SK-N-SH (cell line): ENCODE data around the gene RBX1. TPM values are rescaled to one million over a fixed set of nuclear protein-coding genes. Genes with fewer than 3 reads are reported as not detected.

Experiments used
- CTCF ChIA-PET: fragments of 300-600, 350-600 bp; formaldehyde crosslinking; extraction: SDS; loops from one replicate; lab custom pipeline; 2021; lab: Yijun Ruan, JAX
- POLR2A ChIA-PET: fragments of 350-600 bp; sonication (Branson Sonifier 250); formaldehyde crosslinking; extraction: SDS; loops from one replicate; lab custom pipeline; 2020; ENCODE audit warnings: antibody characterized with exemption, inconsistent platforms; lab: Yijun Ruan, JAX
- DNase-seq: peaks from one replicate; pipeline ENCODE4 v3.0.0; 2012
- H2AFZ ChIP-seq: fragments of 200-600 bp; sonication (generic); 2 replicates; pipeline ENCODE4 v1.8.1; 2016; ENCODE audit warnings: antibody characterized with exemption, mild to moderate bottlenecking, low read depth
- H3F3A ChIP-seq: fragments of 200-600 bp; sonication (generic); replicated peaks from 2 replicates; pipeline ENCODE3; 2016; ENCODE audit warnings: antibody characterized with exemption, mild to moderate bottlenecking; ENCODE audit not compliant: insufficient read depth
- H3K27ac ChIP-seq, 2 experiments: fragments of 200-500 bp in 1 of 2; fragments of 200-600 bp in 1 of 2; sonication (Bioruptor generic) in 1 of 2; sonication (generic), shearing (Covaris generic) in 1 of 2; 2 replicates each; pipeline versions ENCODE4 v1.5.1 to v1.6.1; 2014 to 2016; ENCODE audit warnings: low read depth in 2 of 2, inconsistent platforms in 1 of 2, low read length in 1 of 2, mild to moderate bottlenecking in 1 of 2, mixed read lengths in 1 of 2
- H3K27me3 ChIP-seq: fragments of 200-600 bp; sonication (generic), shearing (Covaris generic); 2 replicates; pipeline ENCODE4 v1.6.1; 2016; ENCODE audit warnings: mixed run types; ENCODE audit not compliant: insufficient read depth
- H3K36me3 ChIP-seq, 2 experiments: fragments of 200-500 bp in 1 of 2; fragments of 200-600 bp in 1 of 2; sonication (Bioruptor generic) in 1 of 2; sonication (generic) in 1 of 2; replicated peaks in 1 of 2; 2 replicates each; pipeline versions ENCODE3 to v1.5.1; 2014 to 2016; ENCODE audit warnings: low read length in 1 of 2, mild to moderate bottlenecking in 1 of 2; ENCODE audit not compliant: insufficient read depth in 2 of 2, control insufficient read depth in 1 of 2
- H3K4me1 ChIP-seq, 2 experiments: fragments of 200-500 bp in 1 of 2; fragments of 200-600 bp in 1 of 2; sonication (Bioruptor generic) in 1 of 2; sonication (generic), shearing (Covaris generic) in 1 of 2; 2 replicates each; pipeline versions ENCODE4 v1.5.1 to v1.6.1; 2014 to 2016; ENCODE audit warnings: low read depth in 1 of 2, low read length in 1 of 2, mixed run types in 1 of 2; ENCODE audit not compliant: insufficient read depth in 2 of 2, control insufficient read depth in 1 of 2
- H3K4me2 ChIP-seq: fragments of 200-600 bp; sonication (generic), shearing (Covaris generic); 2 replicates; pipeline ENCODE4 v1.6.1; 2017; ENCODE audit warnings: mixed run types
- H3K4me3 ChIP-seq, 2 experiments: fragments of 200-500 bp in 1 of 2; fragments of 200-600 bp in 1 of 2; sonication (Bioruptor generic) in 1 of 2; sonication (generic), shearing (Covaris generic) in 1 of 2; 2 replicates each; pipeline versions ENCODE4 v1.5.1 to v1.8.1; 2014 to 2016; ENCODE audit warnings: low read depth in 2 of 2, inconsistent platforms in 1 of 2, low read length in 1 of 2, mild to moderate bottlenecking in 1 of 2, mixed read lengths in 1 of 2, moderate library complexity in 1 of 2
- H3K79me2 ChIP-seq: fragments of 200-600 bp; sonication (generic); 2 replicates; pipeline ENCODE4 v1.8.1; 2017; ENCODE audit warnings: mild to moderate bottlenecking; ENCODE audit not compliant: insufficient read depth
- H3K9ac ChIP-seq: fragments of 200-600 bp; sonication (generic); 2 replicates; pipeline ENCODE4 v1.6.1; 2017; ENCODE audit warnings: mixed run types
- H3K9me2 ChIP-seq: fragments of 200-600 bp; sonication (generic); 2 replicates; pipeline ENCODE4 v1.6.1; 2017; ENCODE audit warnings: mixed run types
- H3K9me3 ChIP-seq: fragments of 200-600 bp; sonication (generic); 2 replicates; pipeline ENCODE4 v1.6.1; 2017; ENCODE audit warnings: mixed run types, mild to moderate bottlenecking, moderate library complexity
- H4K20me1 ChIP-seq: fragments of 200-600 bp; sonication (generic); 2 replicates; pipeline ENCODE4 v1.6.1; 2017; ENCODE audit warnings: mild to moderate bottlenecking, mixed run types; ENCODE audit not compliant: insufficient read depth
- CHD2 ChIP-seq: fragments of 150-350 bp; IDR thresholded peaks from 2 replicates; pipeline ENCODE4 v1.6.1; 2018; ENCODE audit warnings: low read length; ENCODE audit not compliant: partially characterized antibody
- EP300 ChIP-seq, 2 experiments: IDR thresholded peaks; 2 replicates each; pipeline versions ENCODE4 v1.4.0 to v1.6.1; 2012; ENCODE audit warnings: borderline replicate concordance in 1 of 2, low read depth in 1 of 2, low read length in 1 of 2
- EZH2phosphoT487 ChIP-seq: fragments of 200-600 bp; sonication (generic); IDR thresholded peaks from 2 replicates; pipeline ENCODE4 v1.6.1; 2017; ENCODE audit warnings: low read depth, mixed run types, mild to moderate bottlenecking, antibody characterized with exemption, moderate library complexity, borderline replicate concordance
- FOSL2 ChIP-seq: IDR thresholded peaks from 2 replicates; pipeline ENCODE4 v1.4.0; 2012; ENCODE audit warnings: low read depth, mild to moderate bottlenecking, moderate library complexity, borderline replicate concordance
- GATA2 ChIP-seq: sonication (generic); formaldehyde crosslinking; IDR thresholded peaks from 2 replicates; pipeline ENCODE4 v1.5.0; 2020; ENCODE audit warnings: mild to moderate bottlenecking, missing genetic modification reagents
- JUND ChIP-seq: IDR thresholded peaks from 2 replicates; pipeline ENCODE4 v1.4.0; 2012
- POLR2AphosphoS5 ChIP-seq: IDR thresholded peaks from 2 replicates; pipeline ENCODE4 v1.6.1; 2012; ENCODE audit warnings: low read depth, low read length
- RAD21 ChIP-seq: IDR thresholded peaks from 2 replicates; pipeline ENCODE4 v1.6.1; 2012; ENCODE audit warnings: mild to moderate bottlenecking, low read length
- REST ChIP-seq: IDR thresholded peaks from 2 replicates; pipeline ENCODE4 v1.6.1; 2012; ENCODE audit warnings: mild to moderate bottlenecking, low read depth, low read length, moderate library complexity
- RFX5 ChIP-seq: IDR thresholded peaks from 2 replicates; pipeline ENCODE4 v1.6.1; 2012; ENCODE audit warnings: mild to moderate bottlenecking, improper control_type of control experiment, low read length
- SIN3A ChIP-seq: IDR thresholded peaks from 2 replicates; pipeline ENCODE4 v1.6.1; 2012; ENCODE audit warnings: low read depth, mild to moderate bottlenecking, low read length, moderate library complexity, borderline replicate concordance
- SMC3 ChIP-seq: IDR thresholded peaks from 2 replicates; pipeline ENCODE4 v1.6.1; 2012; ENCODE audit warnings: low read depth, low read length, improper control_type of control experiment
- TEAD4 ChIP-seq: IDR thresholded peaks from 2 replicates; pipeline ENCODE4 v1.4.0; 2012; ENCODE audit warnings: mild to moderate bottlenecking, borderline replicate concordance; ENCODE audit not compliant: insufficient read depth
- ZBTB33 ChIP-seq: IDR thresholded peaks from 2 replicates; pipeline ENCODE4 v1.4.0; 2012; ENCODE audit warnings: low read depth, borderline replicate concordance
- WGBS: methylation state at CpG from one replicate; pipeline ENCODE4 v1.1.6; 2017; ENCODE audit warnings: low lambda C conversion rate; 5-methylcytosine and 5-hydroxymethylcytosine counted together
- polyA plus RNA-seq, 3 experiments: library from polyadenylated mRNA; depleted of rRNA; stranded (reverse); fragments of >200 nt; gene quantifications; 2 replicates each; pipeline ENCODE4 v1.2.3, GENCODE V29; 2012

The RBX1 gene
- polyA plus RNA-seq, 1 of the 3 experiments (the other 2 are of a cell fraction) = 51.2 TPM

DNA sequence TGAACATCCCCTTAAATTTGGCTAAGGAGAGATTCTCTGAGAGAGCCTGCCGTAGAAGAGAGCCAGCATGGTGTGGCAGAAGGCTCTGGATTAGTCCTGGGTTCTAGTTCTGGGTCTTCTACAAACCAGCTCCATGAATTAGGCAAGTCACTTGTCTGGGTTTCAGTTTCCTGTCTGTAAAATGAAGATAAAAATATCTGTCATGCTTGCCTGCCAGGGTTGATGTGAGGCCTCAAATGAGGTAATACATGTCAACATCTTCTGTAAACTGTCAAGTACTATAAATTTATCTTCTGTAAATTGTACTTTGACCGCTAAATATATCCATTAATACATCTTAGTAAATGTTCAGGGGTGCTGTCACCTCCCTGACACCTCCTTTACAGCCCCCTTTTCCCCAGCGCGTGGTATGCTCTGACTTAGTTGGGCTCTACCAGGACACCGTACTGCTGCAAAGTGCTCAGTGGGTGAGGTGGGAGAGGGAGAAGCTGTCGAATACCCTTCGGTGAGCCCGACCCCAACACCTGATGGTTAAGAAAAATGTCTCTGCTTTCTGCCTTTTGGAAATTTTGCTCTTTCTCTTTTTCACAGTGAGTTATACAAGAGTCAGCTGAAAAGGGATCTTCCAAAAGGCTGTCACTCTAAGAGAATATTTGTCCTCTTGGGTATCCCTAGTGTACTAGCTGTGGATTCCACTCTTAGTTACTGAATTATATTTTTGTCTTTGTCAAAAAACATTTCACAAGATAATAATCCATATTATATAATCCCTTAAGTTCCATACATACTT is 15.0 kb downstream of the RBX1 start:
- Histone ChIP-seq H3K27ac (no peak overlapping the region), H3K9me3 (no peaks in the 10 kb centered on the region), H3K4me1 (no peaks in the 10 kb centered on the region), H3K27me3 (no peaks in the 10 kb centered on the region), H3K9me2 (no peaks in the 10 kb centered on the region), H3K9ac (no peak overlapping the region), H3F3A (no peaks in the 10 kb centered on the region), H3K4me2 (no peak overlapping the region), H4K20me1 (no peaks in the 10 kb centered on the region), H3K36me3 (peaks cover 5 to 20% of the 10 kb centered on the region in 2 experiments), H3K79me2 (peaks cover 21% of the 10 kb centered on the region), H2AFZ (no peak overlapping the region), H3K4me3 (no peak overlapping the region)
- ChIA-PET CTCF (no interaction called here), POLR2A (no interaction called here)
- 97% methylated on average over 8 of the region's 8 CpGs for WGBS
- no peak for DNase-seq
- TF ChIP-seq SMC3 (no peak), CHD2 (no peak), RAD21 (no peak), EZH2phosphoT487 (no peak), RFX5 (no peak), SIN3A (no peak), FOSL2 (no peak), ZBTB33 (no peak), EP300 (IDR thresholded peaks at IDR 0.05; ENCODE audit: borderline replicate concordance in 1 of 2, low read depth in 1 of 2, low read length in 1 of 2) (no peak), TEAD4 (no peak), POLR2AphosphoS5 (no peak), JUND (no peak), REST (no peak), GATA2 (no peak)
